ENCODE measurements around the gene PLAC1.

Gene PLAC1

DNA sequence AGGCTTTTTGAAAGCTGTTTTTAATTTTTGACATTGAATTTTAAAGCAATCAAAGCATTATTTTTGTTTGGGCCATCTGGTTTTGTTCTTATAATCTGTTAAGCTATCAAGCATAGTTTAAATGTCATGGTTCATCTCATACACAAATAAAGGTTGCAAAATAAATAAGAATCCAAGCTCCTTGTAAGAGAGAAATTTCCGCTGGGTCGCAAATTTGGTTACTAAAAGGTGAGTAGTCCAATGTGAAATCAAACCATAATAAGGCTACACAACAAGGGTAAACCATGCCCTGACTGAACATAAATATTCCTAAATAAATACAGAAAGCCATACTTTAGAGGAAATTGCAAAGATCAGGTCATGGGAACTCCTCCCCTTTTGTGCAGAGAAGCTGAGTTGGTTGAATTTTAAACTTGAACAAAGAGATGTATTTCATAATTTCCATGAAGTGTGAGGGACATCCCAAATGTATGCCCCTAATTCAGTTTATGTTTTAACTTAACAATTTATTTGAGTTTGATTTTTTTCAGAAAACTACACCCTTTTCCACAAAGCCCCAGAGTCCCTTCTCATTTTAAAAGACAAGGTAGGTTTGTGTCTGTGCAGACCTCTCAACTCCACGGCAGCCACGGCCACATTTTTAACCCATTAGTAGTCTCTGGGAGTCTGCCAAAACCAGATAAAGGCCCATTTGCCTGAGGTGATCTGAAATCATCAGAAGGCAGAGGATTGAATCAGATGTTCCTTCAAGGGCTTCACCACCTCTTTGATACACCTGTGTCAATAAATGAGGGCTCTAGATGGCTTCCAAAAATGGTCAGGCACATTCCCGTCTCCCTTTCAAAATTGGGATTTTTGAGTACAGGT lies 85.2 kb downstream of the PLAC1 start:
- DNase-seq = peak; percentile 40

DNA sequence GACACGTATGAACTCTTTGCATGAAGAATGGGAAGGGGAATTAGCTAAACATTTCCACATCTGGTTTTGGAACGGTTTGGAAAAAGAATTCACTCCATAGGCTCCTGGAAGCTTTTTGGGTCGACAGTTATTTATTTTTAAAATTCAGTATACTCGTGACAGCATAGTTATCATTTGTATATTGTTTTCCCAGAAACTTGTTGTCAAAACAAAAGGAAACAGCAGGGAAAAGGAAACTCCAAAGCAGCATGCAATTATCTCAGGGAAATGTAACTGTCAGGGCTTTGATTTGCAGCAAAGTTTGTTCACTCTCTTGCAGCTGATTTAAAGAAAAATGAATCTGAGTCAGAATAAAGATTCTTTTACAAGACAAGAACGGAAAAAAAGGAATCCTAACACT lies 86.5 kb downstream of the PLAC1 start:
- no peak for DNase-seq

DNA sequence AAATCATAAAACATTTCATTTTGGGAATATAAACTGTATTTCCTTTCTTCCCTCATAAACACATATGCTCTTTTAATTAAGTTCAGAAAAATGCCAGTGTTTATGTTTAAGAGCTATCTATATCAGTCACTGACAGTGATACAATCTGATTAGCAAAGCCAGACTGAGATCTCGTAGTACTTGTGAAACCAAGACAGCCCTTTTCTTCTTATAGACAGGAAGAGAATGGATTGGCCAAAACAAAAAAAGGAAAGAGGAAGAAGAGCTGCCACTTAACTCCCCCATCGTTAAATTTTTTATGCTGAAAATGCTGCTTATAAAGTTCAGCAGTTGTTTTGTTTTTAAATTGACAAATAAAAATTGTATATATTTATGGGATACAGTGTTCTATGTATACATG lies 87.4 kb downstream of the PLAC1 start:
- DNase-seq = no peak

DNA sequence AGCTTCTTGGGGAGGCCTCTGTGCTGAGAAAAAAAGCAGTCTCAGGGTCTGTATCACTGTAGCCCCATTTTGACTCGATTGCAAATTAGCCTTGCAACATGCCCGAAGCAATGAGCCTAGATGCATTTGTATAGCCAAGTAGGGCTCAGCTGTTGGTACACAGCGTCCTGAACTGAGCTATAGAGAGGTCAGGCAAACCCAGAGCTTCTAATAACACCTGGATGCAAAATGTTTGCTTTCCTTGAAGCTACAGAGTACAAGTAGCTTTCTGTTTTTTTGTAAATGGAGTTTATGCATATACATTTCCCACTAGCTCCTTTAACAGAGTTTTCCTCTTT lies 87.8 kb downstream of the PLAC1 start:
- DNase-seq = no peak

DNA sequence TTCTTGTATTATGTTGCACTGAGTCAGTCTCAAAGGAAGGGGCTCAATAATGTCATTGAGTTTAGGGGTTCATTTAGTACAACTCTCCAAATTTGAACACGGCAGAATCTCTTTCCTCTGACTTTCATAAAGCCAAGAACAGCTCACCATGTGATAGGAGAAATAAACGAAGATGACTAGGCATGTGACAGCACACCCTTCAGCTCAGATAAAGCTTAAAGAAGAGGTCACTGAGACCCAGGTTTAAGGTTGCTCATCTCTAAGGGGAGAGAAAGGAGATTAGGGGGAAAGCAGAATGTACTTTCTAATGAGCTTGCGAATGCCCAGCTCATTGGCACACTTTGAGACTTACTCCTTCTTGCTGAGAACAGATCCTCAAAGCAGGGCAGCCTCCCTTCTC lies 89.0 kb downstream of the PLAC1 start:
- DNase-seq = no peak

DNA sequence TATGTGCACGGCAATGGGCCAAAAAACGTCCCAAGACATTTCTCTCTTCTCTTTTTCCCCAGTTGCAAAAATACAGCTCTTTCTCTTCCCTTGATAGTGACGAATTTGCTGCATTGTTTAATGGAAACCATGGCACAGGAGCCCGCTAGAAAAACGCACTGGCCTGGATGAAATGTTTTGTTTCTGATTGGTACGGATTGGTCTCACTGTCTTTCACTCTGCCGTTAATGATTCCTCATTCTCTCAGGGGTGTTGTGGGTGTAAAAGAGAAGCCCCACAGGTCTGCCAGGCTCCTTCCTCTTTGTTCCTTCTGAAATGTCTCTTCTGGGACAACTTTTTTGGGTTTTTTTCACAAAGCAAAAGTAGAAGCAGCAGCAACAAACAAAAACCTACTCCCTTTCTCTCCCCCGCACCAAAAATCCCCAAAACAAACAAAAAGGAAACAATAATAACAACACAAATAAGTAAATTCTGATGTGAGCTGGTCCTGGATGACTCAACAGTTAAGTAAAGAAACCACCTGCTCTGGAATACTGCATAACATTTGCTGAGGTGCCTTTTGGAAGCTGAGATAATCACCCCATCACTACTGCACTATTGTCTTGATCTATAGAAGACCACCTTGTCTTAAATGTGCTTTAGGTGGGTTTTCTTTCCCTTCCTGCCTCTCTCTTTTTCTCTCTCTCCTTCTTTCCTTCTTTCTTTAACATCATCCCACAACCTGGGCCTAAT lies 89.8 kb downstream of the PLAC1 start:
- DNase-seq = no peak

DNA sequence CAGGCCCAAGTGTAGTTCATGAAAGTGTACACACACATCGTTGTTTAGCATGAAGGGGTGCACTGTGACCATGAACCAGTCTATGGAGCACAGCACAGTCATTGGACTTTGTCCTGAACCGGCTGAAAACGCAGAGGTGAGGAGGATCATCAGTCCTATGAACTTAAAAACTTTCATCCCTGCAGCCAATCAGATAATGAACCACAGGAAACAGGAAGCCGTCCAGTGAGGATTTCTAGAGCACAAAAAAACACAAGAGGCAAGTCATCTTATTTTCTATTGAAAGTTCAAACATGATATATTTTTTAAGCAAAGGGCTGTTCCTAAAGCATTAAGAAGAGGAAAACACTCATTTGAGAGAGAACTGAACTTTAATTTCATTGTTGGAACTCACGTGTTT lies 91.8 kb downstream of the PLAC1 start:
- no peak for DNase-seq

DNA sequence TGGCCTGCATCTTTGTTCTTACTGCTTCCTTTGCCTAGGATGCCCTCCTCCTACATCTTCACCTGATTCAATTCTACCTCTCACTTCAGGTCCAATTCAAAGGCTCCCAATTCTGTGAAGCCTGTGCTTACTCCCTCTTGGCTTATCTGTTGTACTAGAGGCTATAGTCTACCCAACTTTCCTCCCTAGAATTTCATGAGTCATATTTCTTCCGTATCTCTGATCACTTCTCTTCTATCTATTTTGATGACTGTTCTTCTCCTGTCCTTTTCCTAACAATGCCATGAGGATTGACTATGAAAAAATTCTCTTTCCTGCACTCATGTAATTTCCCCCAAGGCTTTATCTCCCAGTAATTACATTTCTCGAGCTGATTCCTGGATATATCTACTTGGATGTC lies 96.3 kb downstream of the PLAC1 start:
- DNase-seq = no peak

DNA sequence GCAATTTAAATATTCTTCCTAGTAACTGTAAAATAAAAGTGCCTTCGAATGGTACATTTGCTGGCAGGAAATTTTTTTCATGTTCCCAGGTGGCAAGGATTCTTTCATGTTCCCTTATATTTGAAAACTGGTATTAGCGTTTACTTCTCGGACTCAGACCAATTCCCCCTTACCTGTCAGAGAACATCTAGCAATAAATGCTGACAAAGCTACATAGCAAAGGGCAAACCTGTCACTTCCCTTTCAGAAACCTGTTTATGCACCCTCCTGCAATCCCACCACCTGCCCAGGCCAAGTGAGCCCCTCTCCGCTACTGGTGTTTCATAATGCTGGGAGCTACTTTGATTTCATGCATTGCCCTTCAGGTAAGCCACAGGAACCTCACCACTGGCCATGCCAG lies 100.1 kb downstream of the PLAC1 start:
- DNase-seq = no peak

DNA sequence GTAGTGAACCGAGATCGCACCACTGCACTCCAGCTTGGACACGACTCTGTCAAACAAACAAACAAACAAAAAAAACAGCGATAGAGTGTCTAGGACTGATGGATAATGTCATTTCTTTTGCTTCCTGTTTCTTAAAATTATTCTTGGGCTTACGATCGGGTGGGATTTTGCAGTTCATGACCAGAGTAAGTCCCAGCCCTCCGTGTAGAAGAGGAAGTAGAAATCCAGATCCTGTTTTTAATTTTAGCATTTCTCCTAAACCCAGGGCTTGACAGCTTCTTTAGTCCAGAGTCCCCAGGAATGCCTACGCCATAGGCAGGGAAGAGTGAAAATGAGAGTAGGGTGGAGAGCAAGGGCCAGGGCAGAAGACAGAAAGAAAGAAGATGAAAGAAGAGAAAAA lies 104.0 kb downstream of the PLAC1 start:
- no peak for DNase-seq

DNA sequence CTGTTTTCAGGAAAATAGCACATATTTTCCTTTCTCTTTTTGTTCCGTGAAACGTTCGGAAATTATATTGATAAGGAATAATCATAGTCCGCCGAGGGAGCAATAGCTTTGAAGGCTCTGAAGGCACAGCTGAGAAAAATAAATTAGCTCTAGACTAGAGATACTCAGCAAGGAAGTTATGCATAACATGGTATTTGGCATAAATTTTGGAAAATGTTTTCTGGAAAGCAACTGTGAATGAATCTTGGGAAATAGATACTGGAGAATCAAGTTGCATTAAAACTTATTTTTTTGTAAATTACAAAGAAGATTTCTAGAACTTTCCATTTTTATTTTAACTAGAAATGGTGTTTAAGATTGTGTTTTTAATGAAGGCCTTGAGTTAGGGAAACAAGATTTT lies 105.9 kb downstream of the PLAC1 start:
- DNase-seq = no peak

DNA sequence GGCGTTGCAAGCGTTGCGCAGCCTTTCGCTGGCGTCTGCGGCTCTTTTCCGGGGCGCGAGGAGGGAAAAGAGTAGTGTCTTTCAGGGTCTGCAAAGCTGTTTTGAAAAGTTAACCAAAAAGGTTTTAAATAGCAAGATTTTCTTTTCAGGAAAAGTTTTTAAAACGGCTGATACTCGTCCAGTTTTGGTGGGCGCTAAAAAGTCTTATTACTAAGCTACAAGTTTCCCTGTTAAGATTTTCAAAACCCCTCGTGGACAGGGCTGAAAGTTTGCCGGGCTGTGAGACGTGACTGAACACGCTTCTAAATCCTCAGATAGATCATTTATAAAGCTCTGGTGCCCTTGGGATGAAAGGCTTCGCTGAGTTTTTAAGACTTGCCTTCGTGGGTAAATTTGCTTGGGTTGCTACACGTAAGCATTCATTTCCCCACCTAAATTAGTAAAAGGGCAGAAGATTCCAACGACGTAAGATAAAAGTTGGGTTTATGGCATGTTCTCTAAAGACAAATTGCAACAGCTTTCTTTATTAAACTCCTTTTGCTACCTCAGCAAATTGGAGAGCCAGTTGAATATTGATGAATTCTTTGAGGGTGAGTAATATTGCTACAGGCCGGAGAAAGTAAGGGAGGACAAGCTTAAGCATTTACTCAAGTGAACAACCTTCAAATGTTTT lies 106.8 kb downstream of the PLAC1 start:
- peak; percentile 64 for DNase-seq

DNA sequence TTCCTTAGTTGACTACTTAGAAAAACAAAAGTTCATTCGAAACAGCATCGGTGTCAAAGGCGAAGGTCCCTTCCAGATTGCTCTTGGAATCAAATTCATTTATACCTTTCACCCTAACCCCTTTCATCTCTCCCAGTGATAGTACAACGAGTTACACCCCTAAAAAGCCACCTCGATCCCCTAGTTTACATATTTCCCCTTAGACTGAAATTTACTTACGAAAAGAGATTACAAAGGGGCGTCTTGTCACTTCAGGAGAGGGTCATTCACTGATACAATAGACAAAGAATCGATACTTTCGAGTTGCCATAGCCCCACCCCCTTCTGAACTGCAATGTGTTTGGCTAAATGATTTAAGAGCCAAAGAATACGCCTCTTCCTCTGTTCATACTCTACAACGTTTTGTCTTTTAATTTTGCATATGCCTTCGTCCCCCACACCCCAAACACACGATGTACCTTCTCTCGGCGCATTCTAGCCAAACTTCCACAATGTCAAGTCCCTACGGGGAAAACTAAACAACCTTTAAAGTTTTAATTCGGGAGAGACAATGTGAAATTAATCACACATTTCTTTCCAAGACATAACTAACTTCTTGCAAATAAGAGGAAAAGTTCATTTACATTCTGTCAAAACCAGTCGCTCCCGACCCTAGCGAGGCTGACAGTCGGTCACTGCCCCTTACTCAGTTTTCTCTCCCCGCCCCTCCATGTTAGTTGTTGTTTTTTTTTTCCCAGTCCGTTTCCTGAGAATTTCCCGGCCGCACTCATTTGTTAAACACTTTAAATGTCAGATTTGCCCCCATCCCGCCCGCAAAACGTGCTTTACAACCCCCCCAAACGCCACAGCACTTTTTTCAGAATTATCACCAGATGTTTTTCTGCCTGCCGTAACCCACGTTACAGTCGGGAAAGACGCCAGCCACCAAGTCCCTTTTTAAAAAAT lies 109.7 kb downstream of the PLAC1 start:
- no peak for DNase-seq

DNA sequence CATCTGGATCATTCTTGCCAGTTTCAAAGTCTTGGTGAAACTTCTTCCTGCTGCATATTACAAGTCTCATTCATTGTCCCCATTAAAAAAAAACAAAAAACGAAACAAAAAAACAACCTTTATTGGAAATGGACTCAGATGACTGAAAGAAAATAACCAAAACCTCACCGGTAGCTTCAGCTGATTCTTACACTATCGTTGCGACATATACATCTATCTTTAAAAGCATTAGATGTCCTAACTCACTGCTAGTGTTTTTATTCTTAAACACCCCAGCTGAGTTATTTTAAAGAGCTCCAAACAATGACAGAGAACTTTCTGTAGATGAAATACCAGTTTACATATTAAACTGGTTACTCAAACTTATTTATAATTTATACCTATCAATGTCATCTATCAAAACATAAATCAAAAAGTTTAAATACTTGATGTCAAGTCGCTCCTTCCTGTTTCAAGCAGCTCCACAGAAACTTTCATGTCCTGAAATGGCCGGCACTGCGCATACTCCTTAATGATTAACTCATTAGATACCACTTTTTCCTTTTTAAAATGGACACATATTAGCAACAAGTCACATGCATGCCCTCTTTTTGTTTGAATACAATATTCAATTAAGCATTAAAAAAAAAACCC lies 111.1 kb downstream of the PLAC1 start:
- DNase-seq = no peak

DNA sequence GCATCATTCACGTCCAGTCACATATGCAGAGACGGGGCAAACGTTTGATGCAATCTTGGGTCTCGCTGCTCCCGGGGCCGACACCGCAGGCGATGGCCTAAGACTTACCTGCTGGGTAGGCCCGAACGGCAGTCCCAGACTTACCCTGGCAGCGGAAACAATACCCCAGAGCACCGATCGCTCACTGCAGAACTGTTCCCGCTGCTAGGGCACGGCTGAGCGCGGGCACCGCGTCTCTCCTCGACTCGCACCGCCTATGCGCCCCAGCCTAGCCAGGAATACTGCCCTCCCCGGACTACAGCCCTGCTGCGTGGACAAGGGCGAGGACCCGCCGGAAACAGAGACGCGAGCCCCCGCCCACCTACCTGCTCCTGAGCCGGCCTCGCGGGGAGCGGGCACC lies 112.1 kb downstream of the PLAC1 start:
- DNase-seq = no peak

DNA sequence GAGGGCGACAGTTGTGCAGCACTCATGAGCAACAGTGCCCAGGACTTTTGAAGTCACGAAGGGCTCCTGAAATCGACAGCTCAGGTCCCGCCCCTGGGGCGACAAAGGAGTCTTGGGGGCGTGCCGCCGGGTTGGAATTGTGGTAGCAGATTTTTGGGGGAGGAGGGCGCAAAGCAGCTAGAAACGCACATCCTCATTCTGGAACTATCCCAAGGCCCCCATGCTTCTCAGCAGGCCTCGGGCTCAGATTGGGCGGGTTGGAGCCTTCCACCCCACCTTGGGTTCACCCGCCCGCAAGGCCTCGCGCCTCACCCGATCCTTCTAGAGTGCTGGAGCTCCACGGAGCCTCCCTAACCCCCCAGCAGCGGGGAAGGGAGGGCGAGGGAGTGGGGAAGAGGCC lies 112.8 kb downstream of the PLAC1 start:
- DNase-seq = no peak

DNA sequence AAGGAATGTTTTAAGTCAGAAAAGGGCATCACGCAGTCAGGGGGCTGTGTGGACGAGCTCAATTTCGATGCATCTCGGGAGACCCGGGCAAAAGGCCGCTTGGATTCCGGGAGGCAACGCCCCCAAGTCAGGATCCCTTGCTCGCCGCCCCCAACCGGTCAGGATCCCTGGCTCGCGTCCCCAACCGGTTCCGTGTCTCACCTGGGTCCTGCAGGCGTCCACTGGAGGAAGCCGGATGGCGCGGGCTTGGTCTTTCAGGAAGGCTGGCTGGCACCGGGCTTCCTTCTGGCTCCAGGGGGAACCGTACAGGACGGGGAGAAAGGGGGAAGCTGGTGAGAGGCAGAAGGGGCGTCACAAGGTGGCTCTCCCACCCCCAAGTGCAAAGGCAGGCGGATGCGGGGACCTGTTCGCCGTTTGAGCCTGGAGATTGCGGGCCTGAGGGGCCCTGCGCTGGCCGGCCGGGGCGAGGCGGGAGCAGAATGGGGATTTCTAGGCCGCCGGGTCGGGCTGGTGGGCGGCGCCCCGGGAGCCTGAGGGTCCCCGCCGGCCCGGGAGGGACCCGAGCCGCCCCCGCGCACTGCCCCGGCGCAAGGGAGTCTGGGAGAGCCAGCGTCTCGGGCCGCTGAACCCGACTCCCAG lies 113.6 kb downstream of the PLAC1 start:
- no peak for DNase-seq

DNA sequence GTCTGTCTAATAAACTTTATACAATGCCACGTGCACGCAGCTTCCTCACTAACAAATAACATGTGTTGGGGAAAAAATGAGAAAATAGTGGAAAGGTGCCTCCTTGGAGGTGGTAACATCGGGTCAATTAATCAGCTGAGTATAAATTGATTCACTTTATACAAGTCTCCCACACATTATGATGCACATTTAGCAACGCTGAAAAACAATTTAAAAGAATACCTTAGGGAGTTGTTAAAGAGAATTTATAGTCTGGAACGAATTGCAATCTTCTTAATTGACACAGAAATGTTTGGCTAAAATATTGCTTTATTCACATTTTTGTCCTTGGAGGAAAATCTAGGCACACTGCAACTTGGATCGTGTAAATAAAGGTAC lies 114.1 kb downstream of the PLAC1 start:
- no peak for DNase-seq

DNA sequence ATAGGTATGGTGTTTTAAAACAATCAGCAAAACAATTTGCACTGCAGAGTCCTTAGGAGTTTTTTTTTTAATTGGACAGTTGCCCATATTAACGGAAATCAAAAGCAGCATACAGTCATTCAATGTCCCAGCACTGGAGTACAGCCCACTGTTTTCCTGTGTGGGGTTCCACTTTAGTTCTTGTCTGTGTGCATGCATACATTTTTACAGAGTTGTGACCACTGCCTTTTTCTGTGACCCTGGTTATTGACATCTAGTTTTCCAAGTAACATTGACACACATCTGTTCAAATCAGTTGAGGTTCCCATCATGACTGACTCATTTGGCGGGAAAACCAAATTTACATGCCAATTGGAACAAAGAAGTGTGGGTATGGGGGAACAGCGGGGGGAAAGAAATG lies 115.0 kb downstream of the PLAC1 start:
- DNase-seq = no peak

DNA sequence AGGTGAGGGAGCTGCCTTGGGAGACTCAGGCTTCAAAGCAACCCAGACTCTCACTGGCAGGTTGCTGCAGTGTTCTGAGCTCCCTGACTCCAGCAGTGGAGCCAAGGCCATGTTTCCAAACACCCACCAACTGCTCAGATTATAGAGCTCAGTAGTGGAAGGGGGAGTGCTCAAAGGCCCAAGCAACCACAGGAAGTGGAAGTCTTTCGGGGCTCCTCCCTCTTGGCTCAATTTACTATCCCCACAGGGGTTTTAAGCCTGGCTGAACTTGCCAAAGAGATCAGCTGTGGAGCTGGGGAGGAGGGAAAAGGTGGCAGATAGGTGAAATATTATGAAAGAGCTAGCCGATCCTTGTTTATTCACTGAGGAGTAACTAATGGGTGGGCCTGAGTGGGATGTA lies 115.8 kb downstream of the PLAC1 start:
- peak; percentile 52 for DNase-seq

DNA sequence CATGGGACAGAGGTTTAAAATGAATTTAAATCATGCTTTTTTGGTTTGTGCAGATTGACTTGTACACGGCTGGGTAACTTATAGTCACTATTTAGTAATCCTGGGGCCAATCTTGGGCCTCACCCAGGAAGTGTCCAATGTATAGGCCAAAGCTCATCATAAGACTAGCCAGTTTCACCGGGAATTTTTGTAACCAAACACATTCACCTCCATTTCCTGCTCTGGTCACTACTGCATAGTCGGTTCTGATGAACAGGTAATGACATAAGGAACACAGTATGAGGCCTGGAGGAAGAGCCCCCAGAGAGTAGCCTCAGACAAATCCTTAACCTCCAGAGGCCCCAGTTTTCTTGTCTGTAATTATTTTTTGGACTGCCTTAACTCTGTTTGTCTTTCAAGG lies 116.4 kb downstream of the PLAC1 start:
- DNase-seq = no peak

DNA sequence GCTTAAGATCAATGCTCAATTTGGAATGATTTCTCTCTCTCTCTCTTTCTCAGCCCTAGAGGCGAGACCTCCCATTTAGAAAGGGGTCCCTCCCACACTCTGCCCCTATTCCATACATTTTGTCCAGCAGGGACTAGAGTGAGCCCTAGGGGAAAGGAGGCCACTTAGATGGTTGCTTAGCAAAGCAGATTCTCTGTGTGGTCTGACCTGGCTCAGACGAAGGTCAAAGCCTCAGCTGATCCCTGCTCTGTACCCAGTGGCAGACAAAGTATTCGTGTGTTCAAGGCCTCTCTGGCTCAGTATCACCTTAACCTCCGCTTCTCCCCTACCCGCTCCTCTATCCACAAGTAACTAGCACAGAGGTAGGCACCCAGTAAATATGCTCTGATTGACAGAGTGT lies 120.0 kb downstream of the PLAC1 start:
- no peak for DNase-seq
